Right lobe of liver (tissue), 6 donors: Measurements from ENCODE around the gene UBASH3B. TPM values are rescaled to one million over a fixed set of nuclear protein-coding genes. Genes with fewer than 3 reads are reported as not detected.

Experiments used
- ATAC-seq, 4 donors: fragments of 200-7000 bp; cut with Tn5 transposase; one replicate each; pipeline ENCODE4 v1.9.1; 2020; ENCODE audit warnings: mild to moderate bottlenecking in 4 of 4, moderate library complexity in 4 of 4
- DNase-seq, 3 donors: peaks; one replicate each; pipeline ENCODE4 v3.0.0-alpha.2; 2020
- H3K27ac ChIP-seq, 3 donors: fragments of 200-600 bp; one replicate each; pipeline ENCODE4 v1.8.0; 2022
- H3K27me3 ChIP-seq, 2 donors: fragments of 200-600 bp; one replicate each; pipeline ENCODE4 v1.8.0; 2022
- H3K36me3 ChIP-seq, 4 donors: fragments of 200-600 bp; sonication (generic) in 1 of 4; one replicate each; pipeline versions ENCODE4 v1.5.1 to v1.8.0; 2017 to 2022; ENCODE audit warnings: control low read depth in 1 of 4
- H3K4me1 ChIP-seq, 4 donors: fragments of 200-600 bp; sonication (generic) in 1 of 4; one replicate each; pipeline versions ENCODE4 v1.5.1 to v1.8.0; 2017 to 2022; ENCODE audit warnings: control low read depth in 1 of 4
- H3K4me3 ChIP-seq, 3 donors: fragments of 200-600 bp; one replicate each; pipeline ENCODE4 v1.8.0; 2022
- H3K9me3 ChIP-seq, 4 donors: fragments of 200-600 bp; sonication (generic) in 1 of 4; one replicate each; pipeline versions ENCODE4 v1.5.1 to v1.8.0; 2017 to 2022; ENCODE audit warnings: control low read depth in 1 of 4
- CTCF ChIP-seq, 4 donors: fragments of 200-600 bp in 3 of 4; fragments of 450-650 bp in 1 of 4; IDR thresholded peaks; one replicate each; pipeline versions ENCODE4 v1.5.1 to v1.8.0; 2016 to 2022; ENCODE audit warnings: antibody characterized with exemption in 4 of 4, mild to moderate bottlenecking in 2 of 4
- POLR2A ChIP-seq: fragments of 450-650 bp; IDR thresholded peaks from one replicate; pipeline ENCODE4 v1.6.1; 2017; ENCODE audit warnings: antibody characterized with exemption, mild to moderate bottlenecking
- WGBS: methylation state at CpG from one replicate; pipeline ENCODE4 v1.1.6; 2018; ENCODE audit warnings: low coverage, low lambda C conversion rate; ENCODE audit not compliant: insufficient coverage; ENCODE audit errors: missing lambda C conversion rate; 5-methylcytosine and 5-hydroxymethylcytosine counted together
- intact Hi-C, 2 donors: fragments of 100-400 bp; cut with DNase I; formaldehyde crosslinking; loops; one replicate each; pipeline versions ENCODE4 v1.11.2 to v1.14.1; 2022
- total RNA-seq, 6 experiments: library from RNA; depleted of rRNA in 2 of 6; stranded (reverse); fragments of >200 nt in 2 of 6; fragmentation: NEBNext Ultra II Directional in 3 of 6; extraction: Animal tissue kit (Norgen Biotek cat#: 25700) in 3 of 6; gene quantifications; one replicate each; pipeline versions ENCODE4 v1.1.0 to v1.2.4, GENCODE V29; 2016 to 2023
- donor health status: DM: no; HTN: yes; CAD: no.
- donor health status: DM: no; HTN: no; CAD: no.
- donor health status: DM: no; HTN: no; CAD: no.
- donor health status: DM: no; HTN: yes; CAD: no.
- donor health status: DM: no; HTN: yes; CAD: no.

UBASH3B gene
- total RNA-seq, 6 experiments from 2014 or later: 1.7 to 10.5 (median 2.4) TPM

- H3K27me3 ChIP-seq: no peaks in the 10 kb centered on the region
- no peak for ATAC-seq
- H3K4me3 ChIP-seq: no peak overlapping the region
- no peak overlapping the region for H3K27ac ChIP-seq
- H3K4me1 ChIP-seq: no peaks in the 10 kb centered on the region
- 36% methylated on average over 2 of the region's 2 CpGs for WGBS
- no peaks in the 10 kb centered on the region for H3K36me3 ChIP-seq
- no peaks in the 10 kb centered on the region for H3K9me3 ChIP-seq
- intact Hi-C loops: no loop called here
- TF ChIP-seq POLR2A: no peak
- no peak for TF ChIP-seq CTCF (IDR thresholded peaks at IDR 0.05)
- no peak for DNase-seq
Observed at GRCh38 chr11:122685041-122685440, 29.5 kb downstream of the UBASH3B start.

DNA sequence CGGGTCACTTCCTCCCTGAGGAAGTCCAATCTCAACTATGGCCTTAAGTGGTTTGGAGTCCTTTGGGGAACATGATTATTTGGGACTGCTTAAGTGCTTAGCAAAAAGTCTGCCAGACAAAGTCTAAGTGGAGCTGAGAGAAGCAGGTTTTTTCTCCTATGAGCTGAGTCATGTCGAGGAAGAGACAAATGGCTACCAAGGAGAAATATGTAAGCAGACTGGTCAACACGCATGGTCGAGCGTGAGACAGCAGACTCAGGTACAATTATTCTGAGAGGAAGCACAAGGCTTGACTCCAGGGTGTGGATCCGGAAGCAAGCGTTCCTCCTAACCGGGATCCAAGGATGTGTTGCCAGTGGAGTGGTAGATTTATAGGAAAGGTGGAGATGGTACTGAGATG, 30.6 kb downstream of the UBASH3B start:
- ATAC-seq: no peak
- H3K4me1 ChIP-seq: no peaks in the 10 kb centered on the region
- no peak overlapping the region for H3K4me3 ChIP-seq
- 80% methylated on average over 7 of the region's 8 CpGs for WGBS
- H3K9me3 ChIP-seq: no peaks in the 10 kb centered on the region
- no peak overlapping the region for H3K27ac ChIP-seq
- DNase-seq: no peak
- no peaks in the 10 kb centered on the region for H3K27me3 ChIP-seq
- TF ChIP-seq CTCF (IDR thresholded peaks at IDR 0.05) (no peak), POLR2A (no peak)
- no peaks in the 10 kb centered on the region for H3K36me3 ChIP-seq
- intact Hi-C loops: no loop called here

GRCh38 chr11:122690384-122690783, 34.9 kb downstream of the UBASH3B start:
- DNase-seq: no peak
- Histone ChIP-seq H3K36me3 (no peaks in the 10 kb centered on the region), H3K9me3 (no peaks in the 10 kb centered on the region), H3K27me3 (no peaks in the 10 kb centered on the region), H3K4me3 (no peak overlapping the region), H3K27ac (peak overlapping the region in 1 of 3 donors; percentile 26), H3K4me1 (no peaks in the 10 kb centered on the region)
- TF ChIP-seq CTCF (IDR thresholded peaks at IDR 0.05) (no peak), POLR2A (no peak)
- intact Hi-C loops: no loop called here
- no peak for ATAC-seq
- 70% methylated on average over 3 of the region's 7 CpGs for WGBS

DNA sequence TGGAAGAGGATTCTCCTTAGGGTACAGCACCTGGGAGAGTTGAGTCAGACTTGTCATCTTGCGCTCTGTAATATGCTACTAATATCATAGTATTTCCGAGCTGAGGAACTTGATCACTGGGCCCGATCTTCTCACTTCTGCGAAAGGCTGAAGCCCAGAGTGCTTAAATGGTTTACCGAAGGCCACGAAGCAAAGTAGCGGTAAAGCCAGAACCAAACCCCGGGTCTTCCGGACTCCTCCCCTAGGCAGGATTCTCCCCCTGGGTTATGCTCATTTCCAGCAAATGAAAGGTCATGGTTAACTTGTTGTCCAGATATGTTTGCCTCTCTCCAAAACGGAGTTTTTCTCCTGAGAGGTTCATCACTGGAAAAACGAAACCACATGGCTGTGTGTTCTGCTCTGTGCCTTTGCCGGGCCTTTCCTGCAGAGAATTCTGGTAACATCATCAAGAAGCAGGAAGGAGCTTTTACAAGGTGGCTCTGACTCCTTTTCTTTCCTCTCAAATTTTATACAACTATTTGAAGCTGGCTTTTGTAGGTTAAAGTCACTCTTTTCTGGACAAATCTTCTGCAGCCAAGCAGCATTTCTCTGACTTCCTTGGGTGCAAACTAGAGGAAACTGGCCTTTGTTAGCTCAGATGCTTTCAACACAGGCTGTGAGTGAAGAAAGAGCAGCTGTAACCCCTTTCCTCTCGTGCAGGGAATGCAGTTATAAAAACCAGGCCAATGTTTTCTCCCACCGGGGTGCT, 35.5 kb downstream of the UBASH3B start:
- ATAC-seq (peak; percentile 44 to 55 (median 51)), DNase-seq (no peak)
- no peaks in the 10 kb centered on the region for H3K4me1 ChIP-seq
- TF ChIP-seq CTCF (IDR thresholded peaks at IDR 0.05): no peak
- no peak for TF ChIP-seq POLR2A
- H3K36me3 ChIP-seq: no peaks in the 10 kb centered on the region
- H3K27ac ChIP-seq: peak overlapping the region in 2 of 3 donors; percentile 26 to 37
- WGBS: 64% methylated on average over 11 of the region's 14 CpGs
- no peaks in the 10 kb centered on the region for H3K9me3 ChIP-seq
- H3K4me3 ChIP-seq: no peak overlapping the region
- H3K27me3 ChIP-seq: no peaks in the 10 kb centered on the region
- intact Hi-C loops: no loop called here
